Activated CD8-positive, alpha-beta memory T cell treated with anti-CD3 and anti-CD28 coated beads, Interleukin-2, amount 50 U/mL, for 1 hour (primary cell): Measurements from ENCODE around the gene SETD7.

Experiments
- DNase-seq: peaks from one replicate; pipeline ENCODE4 v3.0.0-alpha.2; 2020; ENCODE audit errors: extremely low read depth

SETD7 gene

DNA sequence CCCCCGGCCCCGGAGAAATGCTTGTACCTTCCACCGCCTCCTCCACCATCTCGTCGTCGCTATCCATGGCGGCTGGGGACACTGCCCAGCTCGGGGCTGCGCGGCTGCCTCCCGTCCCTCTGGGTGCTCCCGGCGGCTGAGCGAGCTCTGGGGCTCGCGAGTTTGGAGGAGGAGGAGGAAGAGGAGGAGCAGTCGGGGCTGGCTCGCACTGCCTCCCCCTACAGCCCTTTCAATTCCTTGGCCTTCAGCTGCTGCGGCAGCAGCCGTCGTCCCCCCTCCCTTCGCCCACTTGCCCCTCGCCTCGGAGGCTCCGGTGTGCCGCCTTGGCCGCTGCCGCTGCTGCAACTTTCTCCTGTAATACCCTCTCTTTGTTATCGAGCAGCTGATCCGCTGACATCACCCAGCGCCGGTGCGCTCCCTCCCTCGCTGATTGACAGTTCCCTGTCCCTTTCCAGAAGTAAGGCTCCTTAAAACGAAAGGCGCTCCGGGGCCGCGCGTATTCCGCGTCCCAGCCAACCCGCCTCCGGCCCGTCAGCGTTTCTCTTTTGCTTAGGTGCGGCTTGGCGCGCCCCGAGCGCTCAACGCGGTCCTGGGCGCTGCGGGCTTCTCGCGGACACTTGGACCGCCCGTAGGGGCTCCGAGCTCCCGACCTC, at the start of gene SETD7:
TSS of gene SETD7 (minus strand) at position 149 of the 653 bp plus-strand sequence. CDS start at position 67, 82 bp downstream.
- no peak for DNase-seq

DNA sequence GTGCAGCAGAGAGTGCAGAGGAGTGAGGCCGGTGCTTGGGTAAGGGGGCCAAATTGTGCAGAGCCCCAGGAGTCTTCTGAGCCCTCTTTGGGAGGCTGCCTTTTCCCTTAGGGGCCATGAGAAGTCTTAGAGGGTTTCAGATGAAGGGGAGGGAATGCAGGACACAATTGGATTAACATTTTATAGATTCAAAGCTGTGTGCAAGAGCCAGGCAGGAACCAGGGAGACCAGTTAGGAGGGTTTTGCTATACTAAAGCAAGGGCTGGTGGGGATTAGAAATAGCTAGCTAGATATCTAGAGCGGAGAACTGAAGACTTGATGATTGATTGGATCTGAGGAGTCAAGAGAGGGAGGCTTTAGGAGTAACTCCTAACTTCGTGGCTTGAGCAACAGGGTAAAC, 49.5 kb upstream of the SETD7 start:
- DNase-seq: no peak

DNA sequence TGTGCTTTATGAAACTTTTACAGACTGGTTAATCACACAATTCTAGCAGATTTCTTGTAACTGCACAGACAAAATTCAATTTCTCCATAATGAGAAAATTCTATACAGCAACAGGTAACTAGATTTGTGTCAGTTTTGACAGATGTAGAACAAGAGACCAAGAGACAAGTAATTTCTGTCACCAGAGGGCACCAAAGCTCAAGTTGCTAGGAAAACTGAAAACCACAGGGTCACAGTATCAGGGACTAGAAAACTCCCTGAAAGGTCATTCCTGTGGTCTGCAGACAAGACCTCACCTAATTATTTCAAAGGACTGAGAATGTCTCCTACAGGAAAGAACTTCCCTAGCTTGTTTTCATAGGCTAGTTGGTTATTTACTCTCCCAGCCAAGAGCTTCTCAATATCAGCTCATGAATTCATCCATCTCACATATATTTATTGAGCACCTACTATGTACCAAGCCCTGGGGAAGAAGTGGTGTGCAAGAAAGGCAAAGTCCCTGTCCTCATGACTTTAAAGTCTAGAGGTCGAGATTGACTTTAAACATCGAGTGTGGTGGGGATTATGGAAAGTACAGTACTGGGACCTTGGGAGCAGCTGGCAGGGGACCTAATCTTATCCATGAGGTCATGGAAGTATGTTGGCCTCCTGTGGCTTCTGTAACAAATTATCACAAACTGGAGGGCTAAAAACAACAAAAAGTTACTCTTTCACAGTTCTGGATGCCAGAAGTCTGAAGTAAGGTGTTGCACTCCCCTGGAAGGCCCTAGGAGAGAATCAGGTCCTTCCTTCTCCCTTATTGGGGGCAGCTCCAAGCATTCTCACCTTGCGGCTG, 47.8 kb upstream of the SETD7 start:
- DNase-seq: no peak

GRCh38 chr4:139602776-139603360, 46.8 kb upstream of the SETD7 start:
- DNase-seq: no peak

DNA sequence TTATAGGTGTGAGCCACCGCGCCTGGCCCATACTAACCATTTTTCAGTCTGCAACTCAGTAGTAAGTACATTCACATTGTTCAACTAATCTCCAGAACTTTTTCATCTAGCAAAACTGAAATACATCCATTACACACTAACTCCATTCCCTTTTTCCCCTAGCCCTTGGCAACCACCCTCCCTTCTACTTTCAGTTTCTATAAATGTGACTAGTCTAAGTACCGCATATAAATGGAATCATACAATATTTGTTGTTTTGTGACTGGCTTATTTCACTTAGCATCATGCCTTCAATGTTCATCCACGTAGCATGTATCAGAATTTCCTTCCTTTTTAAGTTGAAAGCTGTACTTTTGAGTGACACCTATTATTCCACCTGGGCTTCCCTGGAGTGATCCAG, 44.6 kb upstream of the SETD7 start:
- DNase-seq: no peak

DNA sequence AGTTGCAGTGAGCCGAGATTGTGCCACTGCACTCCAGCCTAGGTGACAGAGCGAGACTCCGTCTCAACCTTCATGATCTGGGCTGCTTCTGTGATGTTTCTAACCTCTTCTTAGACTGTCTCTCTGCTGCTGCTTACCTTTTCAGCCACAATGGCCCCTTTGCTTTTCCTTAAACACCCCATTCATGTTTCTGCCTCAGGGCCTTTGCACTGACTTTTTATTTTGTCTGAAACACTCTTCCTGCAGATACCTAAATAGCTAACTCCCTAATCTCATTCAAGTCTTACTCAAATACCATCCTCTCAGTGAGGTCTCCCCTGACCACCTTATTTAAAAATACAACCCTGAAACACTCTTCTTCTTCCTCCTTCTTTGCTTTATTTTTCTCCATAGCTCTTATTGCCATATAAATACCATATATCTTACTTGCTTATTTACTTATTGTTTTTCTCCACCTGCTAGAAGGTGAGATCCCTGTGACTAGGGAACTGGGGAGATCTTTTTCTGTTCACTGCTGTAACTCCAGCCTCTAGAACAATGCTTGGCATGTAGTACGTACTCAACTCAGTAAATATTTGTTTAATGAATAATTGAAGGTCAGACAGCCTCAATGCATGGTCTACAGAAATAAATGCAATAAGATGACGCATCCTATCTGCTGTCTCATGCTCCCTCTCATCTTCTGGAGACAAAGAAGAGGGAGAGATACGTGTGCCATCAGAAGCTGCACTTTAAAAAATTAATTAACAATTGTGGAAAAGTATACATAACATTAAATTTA, 43.8 kb upstream of the SETD7 start:
- no peak for DNase-seq

DNA sequence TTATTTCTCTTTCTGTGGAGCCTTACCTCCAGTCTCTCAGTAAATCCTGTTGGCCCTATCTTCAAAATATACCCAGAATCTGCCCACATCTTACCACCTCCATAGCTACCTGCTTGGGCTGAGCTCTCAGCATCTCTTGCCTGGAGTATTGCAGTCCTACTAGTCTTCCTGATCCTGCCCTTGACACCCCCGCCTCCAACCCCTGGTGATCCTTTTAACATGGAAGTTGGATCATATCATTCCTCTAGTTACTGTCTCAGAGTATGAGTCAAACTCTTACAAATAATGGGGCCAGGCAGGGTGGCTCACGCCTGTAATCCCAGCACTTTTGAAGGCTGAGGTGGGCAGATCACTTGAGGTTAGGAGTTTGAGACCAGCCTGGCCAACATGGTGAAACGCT, 43.1 kb upstream of the SETD7 start:
- DNase-seq: no peak

- no peak for DNase-seq
These were observed 40.8 kb upstream of the SETD7 start for GRCh38 chr4:139596684-139597279.

GRCh38 chr4:139596034-139596683, 40.1 kb upstream of the SETD7 start:
- DNase-seq: no peak

DNA sequence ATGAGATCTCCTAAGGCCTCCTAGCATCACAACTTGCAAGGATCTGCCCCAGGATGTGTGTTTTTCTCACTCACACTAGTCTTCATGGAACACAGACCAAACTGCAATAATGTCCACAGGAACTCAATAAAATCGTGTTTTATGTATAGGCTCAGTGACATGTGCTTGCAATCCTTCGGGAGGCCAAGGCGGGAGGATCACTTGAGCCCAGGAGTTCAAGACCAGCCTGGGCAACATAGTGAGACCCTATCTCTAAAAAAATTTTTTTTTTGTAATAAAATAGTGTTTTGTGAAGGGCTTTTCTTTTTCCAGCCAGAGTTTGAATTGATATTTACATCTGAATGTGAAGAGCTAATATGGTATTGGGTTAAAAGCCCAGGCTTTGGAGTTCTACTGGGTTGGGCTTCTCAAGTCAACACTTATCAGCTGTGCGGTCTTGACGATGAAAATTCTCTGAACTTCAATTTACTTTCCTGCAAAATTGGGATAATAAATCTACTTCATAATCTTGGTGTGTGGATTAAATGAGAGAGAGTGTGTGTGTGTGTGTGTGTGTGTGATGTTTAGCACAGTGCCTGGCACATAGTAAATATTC, 38.7 kb upstream of the SETD7 start:
- DNase-seq: no peak

GRCh38 chr4:139593091-139593564, 37.1 kb upstream of the SETD7 start:
- DNase-seq: no peak

DNA sequence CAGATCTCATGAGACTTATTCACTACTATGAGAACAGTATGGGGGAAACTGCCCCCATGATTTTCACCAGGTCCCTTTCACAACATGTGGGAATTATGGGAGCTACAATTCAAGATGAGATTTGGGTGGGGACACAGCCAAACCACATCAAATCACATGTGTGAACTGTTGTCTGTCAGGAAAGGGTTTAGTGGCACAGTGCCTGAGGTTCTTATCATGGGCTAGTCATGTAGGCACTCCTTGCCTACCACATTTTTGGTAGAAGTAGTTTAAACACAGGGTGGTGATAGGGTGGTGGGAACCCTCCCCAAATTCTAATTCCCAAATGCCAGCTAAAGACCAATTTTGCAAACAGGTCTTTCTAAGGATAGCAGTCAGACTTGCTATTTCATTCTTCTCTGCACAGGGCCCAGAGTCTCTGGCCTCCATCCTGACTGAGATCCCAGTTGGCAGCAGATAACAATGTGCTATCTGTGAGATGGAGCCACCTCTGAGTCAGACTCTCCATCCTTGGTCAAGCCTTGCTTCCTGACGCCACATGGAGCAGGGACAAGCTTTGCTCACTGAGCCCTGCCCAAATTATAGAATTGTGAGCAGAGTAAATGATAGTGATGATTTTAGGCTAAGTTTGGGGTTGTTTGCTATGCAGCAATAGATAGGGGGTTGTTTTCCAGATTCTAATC, 33.5 kb upstream of the SETD7 start:
- DNase-seq: no peak

DNA sequence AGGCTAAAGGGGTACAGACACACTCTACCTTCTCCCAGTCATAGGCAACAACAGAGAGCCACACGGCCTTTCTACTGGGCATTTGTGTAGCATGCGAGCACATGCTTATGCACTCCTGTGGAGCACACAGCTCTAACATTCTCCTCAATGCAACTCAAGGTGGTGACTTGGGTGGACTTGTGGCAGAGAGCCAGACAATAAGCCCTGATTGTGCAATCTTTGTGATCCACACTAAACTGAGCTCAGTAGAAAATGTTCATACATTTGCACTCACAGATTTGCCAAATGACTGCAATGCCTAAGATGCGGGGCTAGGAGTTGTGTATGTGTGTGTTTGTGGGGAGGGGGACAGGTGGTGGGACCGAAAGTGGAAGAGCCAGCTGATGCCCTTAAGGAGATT, 31.4 kb upstream of the SETD7 start:
- DNase-seq: no peak

DNA sequence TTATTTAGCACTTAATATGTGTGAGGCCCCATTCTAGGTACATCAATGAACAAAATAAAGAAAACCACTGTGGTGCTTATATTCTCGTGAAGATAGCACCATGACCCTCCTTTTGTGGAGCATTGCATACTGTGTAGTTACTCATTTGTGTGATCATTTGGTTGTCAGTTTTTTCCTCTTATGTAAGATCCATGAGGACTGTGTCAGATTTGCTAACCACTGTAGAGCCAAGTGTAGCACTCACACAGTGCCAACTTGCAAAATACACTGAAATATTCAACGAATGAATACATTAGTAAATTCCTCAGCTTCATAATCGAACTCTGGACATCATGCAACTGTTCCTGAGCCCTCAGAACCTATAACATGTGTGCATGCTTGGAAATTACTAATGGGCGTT, 29.5 kb upstream of the SETD7 start:
- no peak for DNase-seq

GRCh38 chr4:139584784-139585183, 28.8 kb upstream of the SETD7 start:
- no peak for DNase-seq

DNA sequence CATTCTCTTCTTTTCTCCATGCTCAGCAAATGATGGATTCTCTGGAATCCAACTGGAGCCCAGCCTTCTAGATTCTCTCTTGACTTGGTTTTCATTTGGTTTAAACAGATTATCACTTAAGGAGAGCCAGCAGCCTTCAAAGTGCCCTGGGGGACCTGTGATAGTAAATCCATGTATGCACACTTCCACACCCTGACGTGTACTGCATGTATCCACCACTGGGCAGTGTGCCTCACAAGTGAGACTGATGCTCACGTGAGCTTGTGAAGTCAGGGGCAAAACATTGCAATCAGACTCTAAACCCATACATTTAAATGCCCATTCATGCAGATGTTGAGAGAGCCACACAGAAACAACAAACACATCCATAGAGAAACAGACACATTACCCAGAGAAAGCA, 28.0 kb upstream of the SETD7 start:
- DNase-seq: no peak

DNA sequence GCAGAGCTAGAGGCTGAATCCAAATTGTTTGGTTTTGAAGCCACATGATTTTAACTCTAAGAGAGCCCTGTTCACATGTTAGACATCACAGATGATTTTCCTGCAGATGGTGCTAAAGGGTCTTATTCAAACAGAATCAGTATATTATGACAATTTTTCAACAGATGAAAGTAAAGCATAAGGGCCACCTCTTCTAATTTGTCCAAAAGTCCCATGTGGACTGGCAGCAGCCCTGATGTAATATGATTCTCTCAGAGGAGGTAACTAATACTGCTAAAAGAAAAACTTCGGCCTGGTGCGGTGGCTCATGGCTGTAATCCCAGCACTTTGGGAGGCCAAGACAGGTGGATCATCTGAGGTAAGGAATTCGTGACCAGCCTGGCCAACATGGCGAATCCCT, 26.0 kb upstream of the SETD7 start:
- DNase-seq: no peak

DNA sequence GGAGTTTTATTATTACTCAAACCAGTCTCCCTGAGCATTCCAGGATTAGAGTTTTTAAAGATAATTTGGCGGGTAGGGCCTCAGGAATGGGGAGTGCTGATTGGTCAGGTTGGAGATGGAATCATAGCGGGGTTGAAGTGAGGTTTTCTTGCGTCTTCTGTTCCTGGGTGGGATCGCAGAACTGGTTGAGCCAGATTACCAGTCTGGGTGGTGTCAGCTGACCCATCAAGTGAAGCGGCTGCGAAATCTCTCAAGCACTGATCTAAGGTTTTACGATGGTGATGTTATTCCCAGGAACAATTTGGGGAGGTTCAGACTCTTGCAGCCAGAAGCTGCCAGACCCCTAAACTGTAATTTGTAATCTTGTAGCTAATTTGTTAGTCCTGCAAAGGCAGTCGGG, 25.1 kb upstream of the SETD7 start:
- no peak for DNase-seq

GRCh38 chr4:139576219-139576618, 20.2 kb upstream of the SETD7 start:
- no peak for DNase-seq

GRCh38 chr4:139575072-139575471, 19.1 kb upstream of the SETD7 start:
- DNase-seq: no peak
